ENCODE data around the gene PINK1. TPM values are rescaled to one million over a fixed set of nuclear protein-coding genes. Genes with fewer than 3 reads are reported as not detected.

The PINK1 gene
- polyA plus RNA-seq, 4 donors: 35.1 to 120 (median 60.6) TPM

DNA sequence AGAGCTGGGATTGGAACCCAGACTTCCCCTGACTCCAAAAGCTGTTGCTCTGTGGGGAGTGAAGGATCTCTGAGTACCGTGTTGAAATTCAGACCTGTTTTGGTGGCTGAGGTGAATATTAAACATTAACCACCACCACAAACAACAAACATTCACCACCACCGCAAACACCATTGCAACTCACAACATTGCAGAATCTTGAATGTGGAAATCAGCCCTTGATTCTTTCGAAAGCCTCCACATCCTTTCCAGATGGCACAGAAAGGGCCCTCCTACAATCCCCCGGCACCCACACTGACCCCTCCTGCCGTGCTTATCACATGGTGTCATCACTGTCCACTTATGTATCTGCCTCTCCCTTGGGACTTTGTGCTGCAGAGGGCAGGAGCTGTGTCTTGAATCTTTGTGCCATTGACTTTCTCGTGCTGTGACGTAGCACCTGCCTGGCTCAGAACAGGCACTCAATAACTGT is 42.9 kb upstream of the PINK1 start:
- FAIRE-seq (no peak), DNase-seq (peak; percentile 45 to 60)
- Histone ChIP-seq H3K36me3 (ENCODE audit: control insufficient read depth in 3 of 3, insufficient read depth in 2 of 3, low read depth in 1 of 3, low read length in 3 of 3) (no peaks in the 10 kb centered on the region), H3K27me3 (ENCODE audit: control insufficient read depth in 3 of 3, insufficient read depth in 3 of 3, low read length in 3 of 3) (peaks cover 3 to 41% (median 20%) of the 10 kb centered on the region in 3 donors), H3K9me3 (ENCODE audit: control insufficient read depth in 2 of 2, insufficient read depth in 1 of 2, low read depth in 1 of 2, low read length in 1 of 2) (peaks cover 0 to 5% of the 10 kb centered on the region in 2 donors), H3K27ac (ENCODE audit: low read depth in 1 of 3, low read length in 2 of 3) (peak overlapping the region in 1 of 3 donors; percentile 60), H3K4me1 (ENCODE audit: control insufficient read depth in 3 of 3, insufficient read depth in 2 of 3, low read depth in 1 of 3, low read length in 2 of 3) (peaks cover 0 to 3% (median 0%) of the 10 kb centered on the region in 3 donors), H3K4me3 (ENCODE audit: low read depth in 1 of 3, low read length in 3 of 3) (no peak overlapping the region)
- 18 to 34% (median 22%) methylated on average over 7 of the region's 7 CpGs for WGBS, 3 donors

DNA sequence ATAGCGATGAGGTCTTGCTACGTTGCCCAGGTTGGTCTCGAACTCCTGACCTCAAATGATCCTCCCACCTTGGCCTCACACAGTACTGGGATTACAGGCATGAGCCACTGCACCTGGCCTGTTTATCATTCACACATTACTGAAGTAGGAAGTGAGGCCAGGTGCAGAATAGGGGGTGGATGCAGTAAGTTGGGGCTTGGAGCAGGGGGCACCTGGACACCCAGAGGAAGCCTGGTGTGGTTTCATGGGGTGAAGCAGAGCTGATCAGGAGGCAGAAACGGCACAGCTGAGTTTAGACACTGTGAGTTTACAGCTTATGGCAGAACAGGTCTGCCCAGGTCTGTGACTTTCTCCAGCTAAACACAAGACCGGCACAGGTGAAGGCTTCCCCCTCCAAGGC is 39.5 kb upstream of the PINK1 start:
- no peak for FAIRE-seq
- 49 to 74% (median 63%) methylated on average over 5 of the region's 5 CpGs for WGBS, 3 donors

DNA sequence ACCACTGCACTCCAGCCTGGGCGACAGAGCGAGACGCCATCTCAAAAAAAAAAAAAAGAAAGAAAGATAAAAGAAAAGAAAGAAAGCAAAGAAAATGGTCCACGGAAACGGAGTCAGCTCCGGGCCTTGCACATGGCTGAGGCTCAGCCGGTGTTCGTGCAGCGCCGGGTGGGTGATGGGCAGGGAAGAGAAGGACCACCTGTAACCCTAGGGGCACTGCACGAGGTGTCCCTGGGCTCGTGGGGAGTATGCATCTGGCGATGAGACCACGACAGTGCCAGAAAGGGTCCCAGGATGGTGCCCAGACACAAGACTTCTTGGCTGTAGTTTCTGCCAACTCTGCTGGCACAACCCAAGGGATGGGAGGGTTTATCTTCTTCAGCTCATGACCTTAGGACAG is 38.5 kb upstream of the PINK1 start:
- 86 to 88% (median 87%) methylated on average over 14 of the region's 14 CpGs for WGBS, 3 donors
- Histone ChIP-seq H3K27me3 (ENCODE audit: control insufficient read depth in 3 of 3, insufficient read depth in 3 of 3, low read length in 3 of 3) (peaks cover 3 to 21% (median 12%) of the 10 kb centered on the region in 3 donors), H3K4me1 (ENCODE audit: control insufficient read depth in 3 of 3, insufficient read depth in 2 of 3, low read depth in 1 of 3, low read length in 2 of 3) (no peaks in the 10 kb centered on the region), H3K9me3 (ENCODE audit: control insufficient read depth in 2 of 2, insufficient read depth in 1 of 2, low read depth in 1 of 2, low read length in 1 of 2) (no peaks in the 10 kb centered on the region), H3K4me3 (ENCODE audit: low read depth in 1 of 3, low read length in 3 of 3) (no peak overlapping the region), H3K36me3 (ENCODE audit: control insufficient read depth in 3 of 3, insufficient read depth in 2 of 3, low read depth in 1 of 3, low read length in 3 of 3) (no peaks in the 10 kb centered on the region), H3K27ac (ENCODE audit: low read depth in 1 of 3, low read length in 2 of 3) (no peak overlapping the region)
- DNase-seq: no peak
- FAIRE-seq: no peak

More for the DNA sequence above, 39.5 kb upstream of the PINK1 start:
- Histone ChIP-seq H3K4me1 (ENCODE audit: control insufficient read depth in 3 of 3, insufficient read depth in 2 of 3, low read depth in 1 of 3, low read length in 2 of 3) (peaks cover 0 to 2% (median 0%) of the 10 kb centered on the region in 3 donors), H3K4me3 (ENCODE audit: low read depth in 1 of 3, low read length in 3 of 3) (no peak overlapping the region), H3K36me3 (ENCODE audit: control insufficient read depth in 3 of 3, insufficient read depth in 2 of 3, low read depth in 1 of 3, low read length in 3 of 3) (no peaks in the 10 kb centered on the region), H3K27me3 (ENCODE audit: control insufficient read depth in 3 of 3, insufficient read depth in 3 of 3, low read length in 3 of 3) (peaks cover 3 to 31% (median 20%) of the 10 kb centered on the region in 3 donors), H3K9me3 (ENCODE audit: control insufficient read depth in 2 of 2, insufficient read depth in 1 of 2, low read depth in 1 of 2, low read length in 1 of 2) (no peaks in the 10 kb centered on the region), H3K27ac (ENCODE audit: low read depth in 1 of 3, low read length in 2 of 3) (no peak overlapping the region)
- DNase-seq: no peak

DNA sequence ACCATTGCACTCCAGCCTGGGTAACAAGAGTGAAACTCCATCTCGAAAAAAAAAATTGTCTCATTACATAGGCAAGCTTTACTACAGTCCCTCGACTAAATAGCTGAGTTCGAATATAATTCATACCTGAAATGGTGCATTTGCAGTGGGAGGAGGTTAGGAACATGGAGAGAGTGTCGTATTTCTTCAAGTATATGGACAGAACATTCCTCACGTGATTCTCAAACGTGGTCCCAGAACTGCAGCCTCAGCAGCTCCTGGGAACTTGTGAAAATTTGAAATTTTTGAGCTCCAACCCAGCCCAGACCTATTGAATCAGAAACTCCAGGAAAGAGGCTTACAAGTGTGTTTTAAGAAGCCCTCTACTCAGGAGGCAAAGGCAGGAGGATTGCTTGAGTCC is 37.2 kb upstream of the PINK1 start:
- Histone ChIP-seq H3K4me3 (ENCODE audit: low read depth in 1 of 3, low read length in 3 of 3) (no peak overlapping the region), H3K27me3 (ENCODE audit: control insufficient read depth in 3 of 3, insufficient read depth in 3 of 3, low read length in 3 of 3) (peaks cover 3 to 10% (median 3%) of the 10 kb centered on the region in 3 donors), H3K36me3 (ENCODE audit: control insufficient read depth in 3 of 3, insufficient read depth in 2 of 3, low read depth in 1 of 3, low read length in 3 of 3) (no peaks in the 10 kb centered on the region), H3K27ac (ENCODE audit: low read depth in 1 of 3, low read length in 2 of 3) (no peak overlapping the region), H3K9me3 (ENCODE audit: control insufficient read depth in 2 of 2, insufficient read depth in 1 of 2, low read depth in 1 of 2, low read length in 1 of 2) (no peaks in the 10 kb centered on the region), H3K4me1 (ENCODE audit: control insufficient read depth in 3 of 3, insufficient read depth in 2 of 3, low read depth in 1 of 3, low read length in 2 of 3) (no peaks in the 10 kb centered on the region)
- no peak for FAIRE-seq
- no peak for DNase-seq
- 60 to 64% (median 62%) methylated on average over 6 of the region's 6 CpGs for WGBS, 3 donors

DNA sequence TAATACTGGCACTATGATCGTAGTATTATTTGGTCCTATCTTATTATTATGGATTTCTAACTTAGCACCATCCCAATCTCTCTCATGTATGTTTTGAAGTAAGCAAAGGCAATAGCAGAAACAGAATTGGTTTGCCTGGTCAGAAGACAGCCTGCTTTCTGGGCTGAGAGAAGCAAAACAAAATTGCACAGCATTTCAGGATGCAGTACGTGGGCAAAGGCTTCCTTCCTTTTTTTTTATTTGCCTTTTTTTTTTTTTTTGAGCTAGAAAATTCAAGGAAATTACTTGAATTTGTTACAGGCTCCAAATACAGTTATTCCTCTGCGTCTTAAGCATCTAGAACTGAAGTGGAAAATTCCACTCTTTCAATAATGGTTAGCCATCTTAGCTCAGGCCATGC is 35.6 kb upstream of the PINK1 start:
- H3K27me3 ChIP-seq (ENCODE audit: control insufficient read depth in 3 of 3, insufficient read depth in 3 of 3, low read length in 3 of 3): peaks cover 0 to 3% (median 2%) of the 10 kb centered on the region in 3 donors
- 63 to 87% (median 69%) methylated on average over 3 of the region's 3 CpGs for WGBS, 3 donors
- no peak for FAIRE-seq
- H3K4me3 ChIP-seq (ENCODE audit: low read depth in 1 of 3, low read length in 3 of 3): no peak overlapping the region
- no peaks in the 10 kb centered on the region for H3K9me3 ChIP-seq (ENCODE audit: control insufficient read depth in 2 of 2, insufficient read depth in 1 of 2, low read depth in 1 of 2, low read length in 1 of 2)
- no peaks in the 10 kb centered on the region for H3K36me3 ChIP-seq (ENCODE audit: control insufficient read depth in 3 of 3, insufficient read depth in 2 of 3, low read depth in 1 of 3, low read length in 3 of 3)
- no peak overlapping the region for H3K27ac ChIP-seq (ENCODE audit: low read depth in 1 of 3, low read length in 2 of 3)
- no peaks in the 10 kb centered on the region for H3K4me1 ChIP-seq (ENCODE audit: control insufficient read depth in 3 of 3, insufficient read depth in 2 of 3, low read depth in 1 of 3, low read length in 2 of 3)
- no peak for DNase-seq

DNA sequence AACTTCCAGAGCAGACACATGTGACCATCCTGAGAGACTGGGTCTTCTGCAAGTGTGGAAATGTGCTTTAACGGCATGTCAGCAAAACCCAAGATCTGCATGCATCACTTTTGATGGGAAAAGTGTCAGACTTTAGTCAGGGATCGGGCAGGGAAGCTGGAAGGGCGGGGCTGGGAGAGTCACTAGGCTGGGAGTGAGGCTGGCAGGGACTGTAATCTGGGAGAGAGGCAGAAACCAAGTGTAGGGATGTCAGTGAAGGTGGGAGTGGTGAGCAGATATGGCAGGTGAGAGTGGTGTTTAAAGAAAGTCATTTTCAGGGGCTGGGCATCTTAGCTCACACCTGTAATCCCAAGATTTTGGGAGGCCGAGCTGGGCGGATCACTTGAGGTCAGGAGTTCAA is 33.1 kb upstream of the PINK1 start:
- WGBS, 3 donors: 42 to 69% (median 64%) methylated on average over 5 of the region's 5 CpGs
- FAIRE-seq (no peak), DNase-seq (peak in 1 of 2 donors; percentile 18)
- H3K9me3 ChIP-seq (ENCODE audit: control insufficient read depth in 2 of 2, insufficient read depth in 1 of 2, low read depth in 1 of 2, low read length in 1 of 2): no peaks in the 10 kb centered on the region
- no peaks in the 10 kb centered on the region for H3K4me1 ChIP-seq (ENCODE audit: control insufficient read depth in 3 of 3, insufficient read depth in 2 of 3, low read depth in 1 of 3, low read length in 2 of 3)
- H3K27me3 ChIP-seq (ENCODE audit: control insufficient read depth in 3 of 3, insufficient read depth in 3 of 3, low read length in 3 of 3): peaks cover 0 to 1% (median 0%) of the 10 kb centered on the region in 3 donors
- no peaks in the 10 kb centered on the region for H3K36me3 ChIP-seq (ENCODE audit: control insufficient read depth in 3 of 3, insufficient read depth in 2 of 3, low read depth in 1 of 3, low read length in 3 of 3)
- no peak overlapping the region for H3K4me3 ChIP-seq (ENCODE audit: low read depth in 1 of 3, low read length in 3 of 3)
- no peak overlapping the region for H3K27ac ChIP-seq (ENCODE audit: low read depth in 1 of 3, low read length in 2 of 3)

DNA sequence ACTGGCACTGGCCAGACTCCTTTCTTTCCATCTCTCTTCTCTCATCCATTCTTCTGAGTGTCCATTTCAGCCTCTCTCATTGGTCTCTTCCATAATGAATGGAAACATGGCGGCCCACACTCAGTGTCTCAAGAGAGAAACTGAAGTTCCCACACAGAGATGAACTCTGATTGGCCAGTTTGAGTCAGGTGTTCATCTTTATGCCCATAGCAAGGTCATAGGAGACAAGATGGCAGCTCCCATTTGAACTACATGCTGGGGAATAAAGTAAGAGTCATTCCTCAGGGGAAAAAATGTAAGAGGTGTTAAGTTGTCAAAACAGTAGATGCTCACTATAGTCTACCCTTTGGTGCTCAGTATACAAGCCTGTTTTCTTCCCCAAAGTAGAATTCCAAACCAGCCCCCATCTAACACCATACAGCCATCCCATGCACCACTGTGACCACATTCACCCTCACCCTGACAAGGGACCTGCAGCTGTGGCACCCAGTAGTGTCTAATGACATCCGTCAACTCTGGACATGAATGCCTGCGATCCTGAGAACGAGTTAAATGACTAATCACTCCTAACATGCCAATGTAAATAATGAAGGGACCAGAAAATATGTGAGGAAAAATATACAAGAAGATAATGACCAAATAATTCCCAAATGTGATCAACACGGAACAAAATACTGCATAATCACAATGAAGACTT is 32.0 kb upstream of the PINK1 start:
- FAIRE-seq: no peak
- WGBS, 3 donors: 44 to 59% (median 50%) methylated on average over 5 of the region's 5 CpGs
- no peak overlapping the region for H3K27ac ChIP-seq (ENCODE audit: low read depth in 1 of 3, low read length in 2 of 3)

DNA sequence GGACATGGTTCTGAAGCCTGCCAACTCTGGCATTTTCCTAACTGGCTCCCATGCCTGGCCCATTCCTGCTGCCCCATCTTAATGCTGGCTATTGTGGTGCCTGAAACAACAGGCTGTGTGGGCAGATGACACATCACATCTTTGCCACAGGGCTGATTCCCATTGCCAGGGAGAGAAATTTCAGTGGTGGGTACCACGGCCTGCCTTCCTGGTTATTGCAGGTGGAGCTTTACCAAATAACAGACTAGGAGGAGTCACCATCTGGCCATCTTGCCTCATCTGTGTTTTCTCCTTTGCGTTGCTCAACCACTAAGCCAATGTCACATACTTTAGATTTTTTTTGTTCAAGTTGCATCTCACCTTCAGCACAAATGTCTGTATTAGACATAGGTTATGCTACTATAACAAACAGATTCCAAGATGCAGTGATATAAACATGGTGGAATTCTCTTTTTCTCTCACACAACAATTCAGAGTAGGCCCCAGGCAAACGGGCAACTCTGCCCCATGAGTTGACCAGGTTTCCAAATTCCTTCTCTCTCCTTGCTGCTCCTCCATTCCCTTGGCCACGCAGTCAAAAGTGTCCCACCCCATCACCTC is 30.3 kb upstream of the PINK1 start:
- no peak overlapping the region for H3K27ac ChIP-seq (ENCODE audit: low read depth in 1 of 3, low read length in 2 of 3)
- no peaks in the 10 kb centered on the region for H3K36me3 ChIP-seq (ENCODE audit: control insufficient read depth in 3 of 3, insufficient read depth in 2 of 3, low read depth in 1 of 3, low read length in 3 of 3)
- peaks cover 0 to 3% (median 0%) of the 10 kb centered on the region in 3 donors for H3K27me3 ChIP-seq (ENCODE audit: control insufficient read depth in 3 of 3, insufficient read depth in 3 of 3, low read length in 3 of 3)
- no peaks in the 10 kb centered on the region for H3K4me1 ChIP-seq (ENCODE audit: control insufficient read depth in 3 of 3, insufficient read depth in 2 of 3, low read depth in 1 of 3, low read length in 2 of 3)
- DNase-seq (no peak), FAIRE-seq (no peak)
- no peaks in the 10 kb centered on the region for H3K9me3 ChIP-seq (ENCODE audit: control insufficient read depth in 2 of 2, insufficient read depth in 1 of 2, low read depth in 1 of 2, low read length in 1 of 2)
- H3K4me3 ChIP-seq (ENCODE audit: low read depth in 1 of 3, low read length in 3 of 3): no peak overlapping the region
- 83 to 94% (median 93%) methylated on average over 4 of the region's 4 CpGs for WGBS, 3 donors

More for the DNA sequence above, 32.0 kb upstream of the PINK1 start:
- H3K27me3 ChIP-seq (ENCODE audit: control insufficient read depth in 3 of 3, insufficient read depth in 3 of 3, low read length in 3 of 3): no peaks in the 10 kb centered on the region
- no peaks in the 10 kb centered on the region for H3K9me3 ChIP-seq (ENCODE audit: control insufficient read depth in 2 of 2, insufficient read depth in 1 of 2, low read depth in 1 of 2, low read length in 1 of 2)
- DNase-seq: no peak
- no peak overlapping the region for H3K4me3 ChIP-seq (ENCODE audit: low read depth in 1 of 3, low read length in 3 of 3)
- H3K36me3 ChIP-seq (ENCODE audit: control insufficient read depth in 3 of 3, insufficient read depth in 2 of 3, low read depth in 1 of 3, low read length in 3 of 3): no peaks in the 10 kb centered on the region
- no peaks in the 10 kb centered on the region for H3K4me1 ChIP-seq (ENCODE audit: control insufficient read depth in 3 of 3, insufficient read depth in 2 of 3, low read depth in 1 of 3, low read length in 2 of 3)
